Smooth muscle cell (in vitro differentiated cells): Measurements from ENCODE around the gene ADAMTSL2. TPM values are rescaled to one million over a fixed set of nuclear protein-coding genes. Genes with fewer than 3 reads are reported as not detected.

Source experiments
- DNase-seq: peaks from one replicate; lab custom pipeline; 2025; ENCODE audit not compliant: unreplicated experiment; lab: John Stamatoyannopoulos, UW
- H2AFZ ChIP-seq: fragments of 200-600 bp; sonication (generic); 2 replicates; pipeline ENCODE4 v1.6.0; 2016; ENCODE audit warnings: antibody characterized with exemption, low read depth, mild to moderate bottlenecking
- H3F3A ChIP-seq: fragments of 200-600 bp; sonication (generic); 2 replicates; pipeline ENCODE4 v1.6.0; 2017; ENCODE audit warnings: antibody characterized with exemption, low read depth
- H3K27ac ChIP-seq: fragments of 200-600 bp; sonication (generic); 2 replicates; pipeline ENCODE4 v1.5.1; 2016; ENCODE audit warnings: low read depth, mild to moderate bottlenecking
- H3K27me3 ChIP-seq: fragments of 200-600 bp; sonication (generic); 2 replicates; pipeline ENCODE4 v1.6.1; 2016; ENCODE audit warnings: low read depth, mild to moderate bottlenecking
- H3K36me3 ChIP-seq: fragments of 200-600 bp; sonication (generic); 2 replicates; pipeline ENCODE4 v1.5.1; 2016; ENCODE audit warnings: low read depth
- H3K4me1 ChIP-seq: fragments of 200-600 bp; sonication (generic); 2 replicates; pipeline ENCODE4 v1.5.1; 2016; ENCODE audit warnings: low read depth
- H3K4me2 ChIP-seq: fragments of 200-600 bp; sonication (generic); 2 replicates; pipeline ENCODE4 v1.6.0; 2016; ENCODE audit warnings: mild to moderate bottlenecking
- H3K4me3 ChIP-seq: fragments of 200-600 bp; sonication (generic); 2 replicates; pipeline ENCODE4 v1.5.1; 2016; ENCODE audit warnings: mild to moderate bottlenecking
- H3K79me2 ChIP-seq: fragments of 200-600 bp; sonication (generic); 2 replicates; pipeline ENCODE4 v1.6.0; 2016; ENCODE audit warnings: low read depth, mild to moderate bottlenecking
- H3K9ac ChIP-seq: fragments of 200-600 bp; sonication (generic); 2 replicates; pipeline ENCODE4 v1.6.0; 2016; ENCODE audit warnings: low read depth
- H3K9me3 ChIP-seq: fragments of 200-600 bp; sonication (generic); replicated peaks from 2 replicates; pipeline ENCODE4 v1.5.1; 2016; ENCODE audit warnings: low read depth
- H4K20me1 ChIP-seq: fragments of 200-600 bp; sonication (generic); 2 replicates; pipeline ENCODE4 v1.6.0; 2016; ENCODE audit warnings: low read depth
- WGBS: methylation state at CpG from one replicate; pipeline ENCODE4 v1.1.7; 2016; ENCODE audit warnings: low lambda C conversion rate; 5-methylcytosine and 5-hydroxymethylcytosine counted together
- polyA plus RNA-seq: library from polyadenylated mRNA; unstranded; fragments of >200 nt; fragmentation: Nextera tagmentation; extraction: Ambion mirVana; gene quantifications from 2 replicates; pipeline ENCODE4 v1.2.1, GENCODE V29; 2016
- total RNA-seq: library from RNA; depleted of rRNA; stranded (reverse); fragments of >200 nt; gene quantifications from 2 replicates; pipeline ENCODE4 v1.2.3, GENCODE V29; 2014
- TF ChIP-seq, protein P1 (sequence below): fragments of 200-600 bp; sonication (generic); IDR thresholded peaks from 2 replicates; pipeline ENCODE4 v1.5.1; 2017; ENCODE audit warnings: borderline replicate concordance, mild to moderate bottlenecking, antibody characterized with exemption; ENCODE audit not compliant: insufficient read depth, poor library complexity, severe bottlenecking

Gene ADAMTSL2
- total and polyA plus RNA-seq, 2 experiments from 2014 or later = 8.1 to 10.5 TPM

DNA sequence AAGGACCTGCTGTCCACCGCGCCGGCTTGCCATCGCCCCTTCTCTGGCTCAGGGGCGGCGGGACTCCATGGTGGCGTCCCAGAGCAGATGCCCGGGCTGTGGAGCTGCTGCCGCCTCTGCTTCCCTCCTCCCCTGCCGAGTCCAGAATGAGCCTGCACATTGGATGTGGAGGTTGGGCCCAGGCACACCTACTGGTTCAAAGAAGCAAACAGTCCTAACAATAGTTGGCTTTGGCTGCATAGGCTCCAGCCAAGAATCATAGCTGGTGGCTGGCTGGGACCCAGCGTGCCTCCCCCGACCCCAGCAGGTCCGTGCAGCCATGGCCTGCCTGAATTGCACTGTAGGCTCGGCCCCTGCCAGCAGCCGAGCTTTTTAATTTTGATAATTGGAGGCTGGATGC, 25.8 kb downstream of the ADAMTSL2 start:
- H4K20me1 ChIP-seq = no peaks in the 10 kb centered on the region
- H3K27ac ChIP-seq = peak overlapping the region; percentile 86
- peaks cover 21% of the 10 kb centered on the region for H3K4me1 ChIP-seq
- no peak overlapping the region for H2AFZ ChIP-seq
- WGBS = 95% methylated on average over 15 of the region's 15 CpGs
- no peak for DNase-seq
- H3F3A ChIP-seq = peaks cover 11% of the 10 kb centered on the region
- no peaks in the 10 kb centered on the region for H3K27me3 ChIP-seq
- no peak overlapping the region for H3K4me3 ChIP-seq
- no peak overlapping the region for H3K9ac ChIP-seq
- H3K79me2 ChIP-seq = no peaks in the 10 kb centered on the region
- no peaks in the 10 kb centered on the region for H3K36me3 ChIP-seq
- H3K9me3 ChIP-seq = no peaks in the 10 kb centered on the region
- H3K4me2 ChIP-seq = no peak overlapping the region
- TF ChIP-seq, protein P1, sequence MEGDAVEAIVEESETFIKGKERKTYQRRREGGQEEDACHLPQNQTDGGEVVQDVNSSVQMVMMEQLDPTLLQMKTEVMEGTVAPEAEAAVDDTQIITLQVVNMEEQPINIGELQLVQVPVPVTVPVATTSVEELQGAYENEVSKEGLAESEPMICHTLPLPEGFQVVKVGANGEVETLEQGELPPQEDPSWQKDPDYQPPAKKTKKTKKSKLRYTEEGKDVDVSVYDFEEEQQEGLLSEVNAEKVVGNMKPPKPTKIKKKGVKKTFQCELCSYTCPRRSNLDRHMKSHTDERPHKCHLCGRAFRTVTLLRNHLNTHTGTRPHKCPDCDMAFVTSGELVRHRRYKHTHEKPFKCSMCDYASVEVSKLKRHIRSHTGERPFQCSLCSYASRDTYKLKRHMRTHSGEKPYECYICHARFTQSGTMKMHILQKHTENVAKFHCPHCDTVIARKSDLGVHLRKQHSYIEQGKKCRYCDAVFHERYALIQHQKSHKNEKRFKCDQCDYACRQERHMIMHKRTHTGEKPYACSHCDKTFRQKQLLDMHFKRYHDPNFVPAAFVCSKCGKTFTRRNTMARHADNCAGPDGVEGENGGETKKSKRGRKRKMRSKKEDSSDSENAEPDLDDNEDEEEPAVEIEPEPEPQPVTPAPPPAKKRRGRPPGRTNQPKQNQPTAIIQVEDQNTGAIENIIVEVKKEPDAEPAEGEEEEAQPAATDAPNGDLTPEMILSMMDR = no peak

DNA sequence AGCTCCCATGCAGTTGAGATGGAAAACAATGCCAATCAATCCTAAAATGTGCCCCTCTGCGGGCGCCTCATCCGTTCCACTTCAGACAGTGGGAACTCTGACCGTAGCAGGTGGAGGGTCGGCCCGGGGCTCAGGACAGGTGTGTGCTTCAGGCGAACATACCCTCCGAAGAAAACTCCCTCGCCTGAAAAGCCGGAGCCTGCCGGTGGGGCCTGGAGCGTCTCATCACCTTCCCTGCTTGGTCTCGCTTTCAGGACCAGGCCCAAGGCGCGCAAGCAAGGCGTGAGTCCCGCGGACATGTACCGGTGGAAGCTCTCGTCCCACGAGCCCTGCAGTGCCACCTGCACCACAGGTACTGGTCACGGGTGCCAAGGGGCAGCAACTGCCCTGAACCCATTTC, 26.4 kb downstream of the ADAMTSL2 start:
- H3F3A ChIP-seq = peaks cover 11% of the 10 kb centered on the region
- 97% methylated on average over 22 of the region's 22 CpGs for WGBS
- H3K4me2 ChIP-seq = no peak overlapping the region
- H3K27ac ChIP-seq = no peak overlapping the region
- H2AFZ ChIP-seq = no peak overlapping the region
- no peak overlapping the region for H3K9ac ChIP-seq
- peaks cover 21% of the 10 kb centered on the region for H3K4me1 ChIP-seq
- H3K4me3 ChIP-seq = no peak overlapping the region
- H3K27me3 ChIP-seq = no peaks in the 10 kb centered on the region
- DNase-seq = no peak
- no peaks in the 10 kb centered on the region for H4K20me1 ChIP-seq
- no peaks in the 10 kb centered on the region for H3K36me3 ChIP-seq
- TF ChIP-seq, protein P1 = no peak
- no peaks in the 10 kb centered on the region for H3K9me3 ChIP-seq
- H3K79me2 ChIP-seq = no peaks in the 10 kb centered on the region

DNA sequence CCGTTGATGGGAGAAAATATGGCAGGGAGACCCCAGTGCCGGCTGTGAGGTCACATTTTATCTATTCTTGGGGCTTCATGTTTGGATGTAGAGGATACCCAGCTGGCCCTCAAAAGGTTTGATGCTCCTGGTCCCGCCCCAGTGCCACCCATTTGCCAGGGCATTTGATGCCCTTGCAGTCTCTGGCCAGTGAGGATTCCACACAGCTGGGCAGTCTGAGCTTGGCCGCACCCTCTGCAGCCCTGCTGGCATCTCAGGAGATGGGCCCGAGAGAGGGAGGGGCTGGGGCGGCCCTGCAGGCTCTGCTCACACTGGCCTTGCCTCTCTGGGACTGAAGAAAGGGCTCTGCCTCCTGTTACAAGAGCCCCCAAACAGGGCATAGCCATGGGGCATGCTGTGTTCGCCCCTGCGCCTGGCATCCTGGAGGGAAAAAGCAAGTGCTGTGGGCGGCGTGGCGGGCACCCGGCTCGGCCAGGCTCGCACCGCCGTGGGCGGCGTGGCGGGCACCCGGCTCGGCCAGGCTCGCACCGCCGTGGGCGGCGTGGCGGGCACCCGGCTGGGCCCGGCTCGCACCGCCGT, 27.6 kb downstream of the ADAMTSL2 start:
- Histone ChIP-seq H3K27me3 (no peaks in the 10 kb centered on the region), H3K9me3 (no peaks in the 10 kb centered on the region), H3K9ac (no peak overlapping the region), H3K4me2 (no peak overlapping the region), H4K20me1 (no peaks in the 10 kb centered on the region), H3K79me2 (no peaks in the 10 kb centered on the region), H3K4me1 (peaks cover 21% of the 10 kb centered on the region), H2AFZ (no peak overlapping the region), H3K4me3 (no peak overlapping the region), H3K36me3 (no peaks in the 10 kb centered on the region), H3K27ac (no peak overlapping the region), H3F3A (peaks cover 11% of the 10 kb centered on the region)
- DNase-seq = no peak
- 95% methylated on average over 18 of the region's 32 CpGs for WGBS
- TF ChIP-seq, protein P1 = no peak
